Stimulated activated CD8-positive, alpha-beta memory T cell treated with anti-CD3 and anti-CD28 coated beads, Interleukin-4, amount 100 ng/mL, for 48 hours (primary cell): ENCODE results near the gene TANK.
"Not testable (repeated sequence)": the region's sequence is repeated elsewhere in the genome, so short reads cannot be mapped to it uniquely, and the experiment has no call there.

ENCODE experiments used
- DNase-seq: peaks from one replicate; pipeline ENCODE4 v3.0.0-alpha.2; 2020

TANK gene

DNA sequence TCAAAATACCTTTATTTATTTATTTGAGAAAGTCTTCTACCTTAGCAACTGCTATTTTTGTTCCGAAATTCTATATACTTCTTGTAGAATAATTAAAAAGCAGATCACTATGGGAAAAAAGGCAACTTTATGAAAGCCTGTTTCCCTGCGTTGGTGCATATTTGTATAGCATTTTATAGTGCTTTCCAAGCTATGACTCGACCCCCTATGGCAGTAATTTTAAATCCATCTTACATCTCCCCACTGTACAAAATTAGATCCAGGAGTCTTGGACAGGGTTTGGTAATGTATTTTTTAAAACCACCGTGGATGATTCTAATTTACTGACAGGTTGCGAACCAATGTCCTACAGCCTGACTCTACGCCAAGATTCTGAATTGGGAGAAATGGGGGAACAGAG is 10.1 kb downstream of the TANK start:
- no peak for DNase-seq

DNA sequence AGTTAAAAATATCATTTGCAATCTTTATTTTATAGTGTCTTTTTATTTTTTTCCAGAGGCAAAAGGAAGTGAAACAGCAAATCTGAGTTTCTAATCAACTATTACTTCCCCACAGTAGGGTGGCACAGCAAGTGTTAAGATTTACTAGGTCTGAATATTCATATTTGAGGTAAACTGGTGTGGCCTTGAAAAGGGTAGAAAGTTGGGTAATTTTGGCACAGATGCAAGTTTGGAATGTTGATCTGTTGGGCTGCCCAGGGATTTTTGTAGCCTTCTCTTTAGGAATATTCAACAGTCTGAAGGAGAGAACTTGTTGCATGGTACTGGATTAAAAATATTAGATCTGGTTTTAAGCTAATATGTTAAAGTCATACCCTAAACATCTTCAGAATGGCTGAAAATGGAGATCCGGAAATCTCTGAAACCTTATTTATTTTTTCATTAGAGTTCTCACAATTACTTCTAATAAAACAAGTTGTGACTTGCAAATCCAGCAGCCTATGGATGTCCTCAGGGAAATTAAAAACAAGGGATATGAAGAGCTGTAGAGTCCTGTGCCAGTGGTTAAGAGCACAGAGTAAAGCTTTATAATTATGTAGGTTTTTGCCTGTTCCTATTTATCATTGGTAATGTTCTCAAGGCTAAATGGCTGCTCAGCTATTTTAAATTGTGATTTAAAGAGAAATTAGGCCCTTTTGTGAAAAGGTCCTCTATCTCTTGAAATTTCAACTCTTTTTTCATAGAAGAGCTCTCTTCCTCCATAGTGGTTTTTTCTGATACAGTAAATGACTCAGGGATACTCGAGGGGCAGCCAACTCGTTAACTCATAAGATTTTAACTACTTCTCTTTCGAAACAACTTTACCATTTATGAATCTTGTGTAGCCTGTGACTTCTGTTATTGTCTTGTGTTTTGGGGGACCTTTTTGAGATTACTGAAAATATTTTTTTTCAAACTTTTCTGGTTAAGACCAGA is 11.0 kb downstream of the TANK start:
- DNase-seq, result no peak

DNA sequence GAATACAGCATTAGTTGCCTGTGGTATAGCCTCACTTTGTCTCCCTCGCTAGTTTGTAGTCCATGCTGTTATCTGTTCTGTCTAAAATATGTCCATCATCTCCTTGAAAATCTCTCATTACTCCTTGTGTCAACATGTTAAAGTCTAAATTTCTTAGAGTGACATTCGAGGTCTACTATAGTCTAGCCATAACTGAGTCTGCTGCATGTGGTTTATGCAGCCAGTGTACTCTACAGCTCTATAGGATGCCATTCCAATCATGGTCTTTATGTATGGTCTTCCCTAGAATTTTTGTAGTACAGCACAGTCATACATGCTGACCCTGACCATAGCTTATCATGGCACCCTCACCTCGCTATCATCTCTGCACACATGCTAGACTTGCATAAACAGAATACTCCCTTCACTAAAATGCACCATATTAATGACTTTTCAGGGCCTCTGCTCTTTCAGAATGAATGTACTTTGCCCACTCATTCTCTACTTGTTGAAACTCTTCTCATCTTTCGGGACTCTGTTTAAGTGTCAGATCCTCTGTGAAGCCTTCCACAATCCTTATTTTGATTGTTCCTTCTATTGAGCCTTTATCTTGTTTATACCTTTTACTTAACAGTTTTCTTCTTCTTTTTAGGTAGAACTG is 12.8 kb downstream of the TANK start:
- DNase-seq, result no peak

DNA sequence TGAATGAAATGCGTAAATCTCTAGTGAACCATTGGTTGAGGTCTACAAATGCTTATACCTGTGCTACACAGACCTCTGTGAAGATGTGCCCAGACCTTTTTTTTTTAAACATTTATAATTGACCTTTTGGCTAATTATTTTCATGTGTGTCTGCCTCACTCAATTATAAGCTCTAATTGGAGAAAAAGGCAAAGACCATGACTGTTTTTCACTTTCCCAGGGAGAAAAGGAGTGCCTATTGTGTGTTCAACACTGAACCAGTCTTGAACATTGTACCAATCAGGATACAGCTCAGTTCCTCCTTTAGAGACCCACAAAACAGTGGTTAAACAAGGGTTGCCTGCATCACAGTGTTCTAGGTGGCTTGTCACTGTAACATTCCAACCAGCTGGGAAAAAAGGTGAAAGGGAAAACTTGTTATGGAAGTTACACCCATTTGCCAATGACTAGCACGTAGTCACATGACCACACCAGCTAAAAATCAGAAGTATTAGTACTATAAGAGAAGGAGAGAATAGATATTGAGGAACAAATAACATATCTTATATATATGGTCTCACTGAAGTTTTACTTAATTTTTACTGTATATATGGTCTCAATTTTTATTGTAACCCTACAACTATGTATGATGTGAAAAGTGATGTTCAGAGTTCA is 13.4 kb downstream of the TANK start:
- no peak for DNase-seq

DNA sequence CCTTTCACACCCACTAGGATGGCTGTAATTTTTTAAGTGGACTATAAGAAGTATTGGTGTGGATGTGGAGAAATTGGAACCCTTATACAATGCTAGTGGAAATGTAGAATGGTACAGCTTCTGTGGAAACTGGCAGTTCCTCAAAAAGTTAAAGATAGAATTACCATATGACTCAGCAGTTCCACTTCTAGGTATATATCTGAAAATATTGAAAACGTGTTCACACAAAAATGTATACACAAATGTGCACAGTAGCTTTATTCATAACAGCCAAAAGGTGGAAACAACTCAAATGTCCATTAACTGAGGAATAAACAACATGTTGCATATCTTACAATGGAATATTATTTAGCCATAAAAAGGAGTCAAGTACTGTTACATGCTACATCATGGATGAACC is 17.7 kb downstream of the TANK start:
- no peak for DNase-seq

DNA sequence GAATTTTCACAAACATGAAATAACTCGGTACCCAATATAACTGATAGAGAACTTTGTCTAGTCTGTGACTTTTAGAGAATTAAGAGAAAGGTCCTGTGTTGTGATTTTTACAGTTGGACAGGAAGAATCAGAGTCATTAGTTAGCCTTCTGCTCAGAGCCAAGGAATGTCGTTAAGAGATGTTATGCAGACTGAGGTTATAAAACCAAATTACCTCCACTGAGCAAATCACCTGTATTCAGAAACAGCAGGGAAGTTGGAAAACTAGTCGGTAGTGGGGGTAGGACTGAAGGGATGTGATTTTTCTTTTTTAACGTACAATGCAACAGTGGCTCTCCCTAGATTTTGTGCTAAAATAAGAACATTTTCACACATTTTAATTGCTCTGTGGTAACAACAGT is 18.5 kb downstream of the TANK start:
- DNase-seq, result no peak

DNA sequence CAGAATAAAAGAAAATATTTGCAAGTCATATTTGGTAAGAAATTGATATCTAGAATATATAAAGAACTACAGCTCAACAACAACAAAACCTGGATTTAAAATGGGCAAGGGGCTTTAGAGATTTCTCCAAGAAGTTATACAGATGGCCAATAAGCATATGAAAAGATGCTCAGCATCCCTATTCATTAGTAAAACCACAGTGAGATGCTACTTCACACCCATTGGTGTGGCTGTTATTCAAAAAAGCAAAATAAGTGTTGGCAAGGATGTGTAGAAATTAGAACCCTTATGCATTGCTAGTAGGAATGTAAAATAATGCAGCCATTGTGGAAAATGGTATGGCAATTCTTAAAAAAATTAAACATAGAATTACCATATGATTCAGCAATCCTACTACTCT is 29.8 kb downstream of the TANK start:
- DNase-seq, result no peak

DNA sequence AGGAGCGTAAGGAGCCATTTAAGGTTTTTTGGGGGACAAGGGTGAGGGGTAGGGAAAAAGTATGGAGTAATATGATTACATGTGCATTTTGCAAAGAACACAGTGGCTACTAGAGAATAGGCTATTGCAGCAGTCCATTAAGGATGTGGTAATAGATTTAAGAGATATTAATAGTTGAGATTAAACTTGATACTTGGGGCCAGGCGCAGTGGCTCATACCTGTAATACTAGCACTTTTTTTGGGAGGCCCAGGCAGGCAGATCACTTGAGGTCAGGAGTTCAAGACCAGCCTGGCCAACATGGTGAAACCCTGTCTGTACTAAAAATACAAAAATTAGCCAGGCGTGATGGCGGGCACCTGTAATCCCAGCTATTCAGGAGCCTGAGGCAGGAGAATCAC is 35.4 kb downstream of the TANK start:
- DNase-seq, result not testable (repeated sequence)

DNA sequence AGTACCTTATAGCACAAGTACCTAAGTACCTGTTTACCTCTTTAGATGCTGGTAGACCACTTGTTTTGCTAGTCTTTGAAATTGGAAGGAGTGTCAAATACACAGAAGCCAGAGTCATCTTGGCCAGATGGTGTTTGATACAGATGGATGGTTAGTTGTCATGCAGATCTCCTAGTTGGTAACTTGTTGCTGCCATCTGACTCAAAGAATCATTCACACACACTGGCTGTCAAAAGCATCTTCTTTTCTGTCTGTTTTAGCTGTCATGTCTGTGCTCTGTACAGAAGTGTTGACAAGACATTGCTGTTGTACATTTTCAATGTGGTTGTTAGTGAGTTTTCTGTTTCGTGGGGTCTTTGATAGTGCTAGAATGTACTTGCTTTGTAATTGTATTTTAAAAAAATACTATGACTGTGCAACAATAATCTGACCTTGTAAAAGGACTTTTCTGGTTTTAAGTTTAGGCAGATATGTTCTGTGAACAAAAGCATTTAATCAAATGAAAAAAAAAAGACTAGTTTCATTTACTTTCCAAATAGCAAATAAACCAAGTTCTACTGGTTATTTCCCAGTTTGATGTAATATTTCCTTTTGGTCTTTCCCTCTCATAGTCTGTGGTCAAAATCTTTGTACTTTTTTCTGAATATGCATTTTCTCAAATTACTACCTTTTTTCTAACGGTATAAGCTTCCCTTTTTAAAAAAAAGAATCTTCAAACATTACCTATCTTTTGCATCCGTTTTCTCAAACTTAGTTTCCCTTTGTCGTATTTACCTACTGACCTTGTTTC is 39.9 kb downstream of the TANK start:
- DNase-seq, result no peak

DNA sequence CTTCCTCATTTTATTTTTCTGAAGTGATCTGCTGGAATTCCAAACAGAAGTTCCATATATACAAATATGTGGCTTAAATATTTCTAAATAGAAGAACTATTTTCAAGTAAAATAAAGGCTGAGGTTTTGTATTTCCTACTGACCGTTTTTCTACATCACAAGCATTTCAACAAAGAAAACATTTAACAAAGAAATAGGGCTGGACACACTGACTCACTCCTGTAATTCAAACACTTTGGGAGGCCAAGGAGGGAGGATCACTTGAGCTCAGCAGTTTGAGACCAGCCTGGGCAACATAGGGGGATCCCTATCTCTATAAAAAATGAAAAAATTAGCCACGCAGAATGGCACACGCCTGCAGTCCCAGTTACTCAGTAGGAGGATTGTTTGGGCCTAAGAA is 44.6 kb downstream of the TANK start:
- DNase-seq, result no peak

DNA sequence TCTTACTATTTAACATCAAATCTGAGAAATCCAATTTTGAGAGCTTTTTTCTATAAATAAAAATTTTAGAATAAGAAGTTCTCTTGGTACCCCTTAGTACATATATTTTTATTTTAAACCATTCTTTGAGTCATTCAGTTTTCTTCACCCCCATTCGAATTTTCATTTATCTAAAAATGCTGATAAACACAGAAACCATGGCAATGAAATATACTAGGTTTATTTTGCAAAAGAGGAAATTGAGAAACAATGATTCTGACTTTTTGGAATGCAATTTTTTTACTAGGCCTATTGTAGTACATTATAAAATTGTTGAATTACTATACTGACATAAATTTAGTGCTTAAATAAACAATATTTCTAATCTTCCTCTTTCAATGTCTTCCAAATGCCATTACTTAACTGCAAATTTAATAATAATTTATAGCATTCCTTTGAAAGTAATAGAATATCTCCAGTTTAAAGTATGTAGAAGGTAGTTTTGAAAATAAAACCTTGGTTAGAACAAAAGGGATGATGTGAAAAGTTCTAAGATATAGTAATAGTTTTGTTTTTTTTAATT is 46.3 kb downstream of the TANK start:
- DNase-seq, result no peak

DNA sequence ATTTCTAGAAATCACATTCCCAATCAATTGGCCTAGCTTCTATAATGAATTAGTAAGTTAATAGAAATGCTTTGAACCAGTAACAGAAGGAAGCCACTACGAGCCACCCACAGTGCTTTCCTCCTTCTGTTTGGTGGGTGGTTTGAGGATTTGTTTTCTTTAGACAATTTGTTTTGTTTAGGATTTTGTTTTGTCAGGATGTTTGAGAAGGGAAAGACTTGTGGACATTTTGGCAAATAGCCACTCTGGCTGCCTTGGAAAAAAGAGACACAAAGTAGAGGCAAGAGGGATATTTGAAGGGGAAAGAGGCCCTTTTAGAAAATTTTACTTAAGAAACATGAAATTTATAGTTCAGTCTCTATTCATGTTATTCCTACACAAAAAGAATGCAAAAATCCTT is 47.7 kb downstream of the TANK start:
- no peak for DNase-seq

DNA sequence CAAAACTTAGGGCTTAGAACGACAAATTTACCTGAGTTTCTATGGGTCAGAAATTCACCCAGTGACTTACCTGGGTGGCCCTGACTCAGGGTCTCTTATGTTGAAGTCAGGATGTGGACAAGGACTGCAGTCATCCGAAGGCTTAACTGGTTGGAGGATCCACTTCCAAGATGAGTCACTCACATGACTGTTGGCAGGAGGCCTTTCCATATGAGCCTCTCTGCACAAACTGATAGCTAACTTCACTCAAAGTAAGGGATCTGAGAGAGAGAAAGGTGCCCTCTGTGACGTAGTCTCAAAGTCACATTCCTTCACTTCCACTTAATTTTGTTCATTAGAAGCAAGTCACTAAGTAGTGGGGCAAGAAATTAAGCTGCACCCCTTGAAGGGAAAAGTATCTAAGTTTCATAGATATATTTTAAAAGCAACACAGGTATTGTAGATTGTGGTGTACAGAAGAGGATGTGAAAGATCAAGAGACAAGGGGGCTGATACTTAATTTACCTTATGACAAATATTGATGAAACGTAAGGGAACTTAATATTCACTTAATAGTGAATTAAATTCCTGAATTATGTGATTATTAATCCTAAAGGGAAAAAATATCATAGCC is 48.4 kb downstream of the TANK start:
- DNase-seq, result no peak

DNA sequence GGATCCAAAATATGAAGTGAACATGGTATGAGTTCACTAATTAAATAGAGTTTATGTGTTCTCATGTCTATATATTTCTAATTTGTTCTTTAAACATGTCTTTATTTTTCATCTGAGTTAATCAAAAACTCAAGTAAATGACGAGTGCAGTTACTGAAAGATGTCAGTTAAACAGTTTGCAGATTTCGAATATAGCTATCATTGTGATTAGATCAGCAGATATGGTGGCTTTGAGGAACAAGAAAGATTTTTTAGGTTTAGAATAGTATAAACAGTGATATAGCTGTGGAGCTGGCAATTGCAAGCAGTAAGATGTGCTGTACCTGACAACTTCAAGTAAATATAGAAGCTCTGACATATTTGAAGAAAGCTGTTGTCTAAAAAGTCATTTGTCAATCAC is 49.7 kb downstream of the TANK start:
- DNase-seq, result no peak

DNA sequence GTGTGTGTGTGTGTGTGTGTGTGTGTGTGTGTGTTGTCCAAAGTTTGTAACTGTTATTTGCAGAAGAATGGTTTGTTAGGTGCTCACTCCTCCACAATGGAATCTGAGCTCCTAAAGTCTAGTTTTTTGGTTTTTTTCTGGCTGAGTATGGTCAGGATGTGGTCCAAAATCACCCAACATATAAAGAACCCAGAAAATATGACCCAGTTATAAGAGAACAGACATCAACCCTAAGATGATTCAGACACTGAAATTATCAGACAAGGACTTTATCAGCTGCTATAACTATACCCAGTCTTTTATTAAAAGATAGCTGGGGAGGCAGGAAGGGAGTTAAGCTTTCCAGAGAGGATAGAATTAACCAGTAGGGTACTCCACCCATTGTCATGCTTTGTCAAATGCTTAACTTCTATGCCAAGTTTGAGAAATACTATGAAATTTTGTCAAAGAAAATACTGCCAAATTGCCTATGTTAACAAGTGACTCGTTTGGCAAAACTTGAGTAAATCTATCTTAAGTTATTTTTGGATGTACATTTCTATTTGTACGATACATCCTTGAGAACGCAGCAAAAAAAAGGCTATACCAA is 57.5 kb downstream of the TANK start:
- DNase-seq, result no peak

DNA sequence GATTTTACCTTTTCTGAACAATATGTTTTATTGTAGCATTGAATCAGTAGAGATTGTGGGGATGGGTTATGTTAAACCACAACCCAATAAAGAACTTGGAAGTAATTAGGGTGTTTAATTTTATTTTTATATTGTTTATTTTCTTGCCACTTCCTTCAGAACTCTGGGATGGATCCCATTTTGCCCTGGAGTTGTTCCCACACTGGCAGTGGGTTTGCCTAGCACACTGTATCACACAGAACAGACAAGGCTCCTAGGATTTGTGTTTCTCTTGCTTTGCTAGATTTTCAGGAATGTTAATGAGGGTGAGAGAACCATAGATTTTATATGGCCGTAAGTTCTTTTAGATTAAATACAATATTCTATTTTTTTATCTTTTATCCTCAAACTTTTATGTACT is 59.0 kb downstream of the TANK start:
- no peak for DNase-seq

DNA sequence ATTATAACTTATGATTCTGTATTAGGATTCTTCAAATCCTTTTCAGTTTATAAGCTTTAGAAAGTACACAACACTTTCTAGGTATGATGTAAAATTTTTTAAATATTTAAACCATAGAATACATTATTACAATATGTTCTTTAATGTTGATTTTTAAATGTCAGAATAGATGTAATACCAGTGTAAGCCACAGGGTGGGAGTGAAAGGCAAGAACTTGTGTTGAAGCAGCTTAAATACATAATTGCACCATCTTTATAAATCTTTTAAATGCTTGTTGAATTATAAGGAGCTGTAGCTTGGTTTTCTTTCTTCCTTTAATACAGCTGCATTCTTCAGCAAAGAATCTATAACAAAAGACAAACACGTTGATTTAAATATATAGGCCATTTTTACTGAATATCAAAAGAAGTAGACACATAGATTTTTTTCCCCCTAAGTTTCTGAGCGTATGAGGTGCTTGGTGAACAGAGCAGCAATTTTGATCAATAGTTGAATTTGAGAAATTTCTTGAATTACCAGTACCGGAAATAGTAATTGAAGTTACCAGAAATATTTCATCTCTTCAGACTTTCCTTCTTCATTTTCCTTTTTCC is 63.0 kb downstream of the TANK start:
- DNase-seq, result no peak

DNA sequence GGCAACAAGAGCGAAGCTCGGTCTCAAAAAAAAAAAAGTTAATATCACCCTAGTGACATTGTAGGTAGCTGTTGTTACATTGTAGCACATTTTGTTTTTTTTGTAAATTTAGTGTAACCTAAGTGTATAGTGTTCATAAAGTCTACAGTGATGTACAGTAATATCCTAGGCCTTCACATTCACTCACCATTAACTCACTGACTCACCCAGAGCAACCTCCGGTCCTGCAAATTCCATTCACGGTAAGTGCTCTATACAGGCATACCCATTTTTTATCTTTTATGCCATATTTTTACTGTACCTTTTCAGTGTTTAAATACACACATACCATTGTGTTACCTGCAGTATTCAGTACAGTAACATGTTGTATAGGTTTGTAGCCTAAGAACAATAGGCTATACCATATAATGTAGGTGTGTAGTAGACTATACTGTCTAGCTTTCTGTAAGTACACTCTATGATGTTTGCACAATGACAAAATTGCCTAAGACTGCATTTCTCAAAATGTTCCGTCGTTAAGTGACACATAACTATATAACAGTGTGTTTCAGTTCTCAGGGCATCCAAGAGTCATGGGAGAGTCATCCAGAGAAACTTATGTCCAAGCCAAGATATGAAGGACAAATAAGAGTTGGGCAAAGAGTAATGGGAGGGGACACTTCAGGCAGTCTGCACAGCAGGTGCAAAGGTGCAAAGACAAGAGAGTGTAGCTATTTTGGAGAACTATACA is 68.4 kb downstream of the TANK start:
- DNase-seq, result no peak

DNA sequence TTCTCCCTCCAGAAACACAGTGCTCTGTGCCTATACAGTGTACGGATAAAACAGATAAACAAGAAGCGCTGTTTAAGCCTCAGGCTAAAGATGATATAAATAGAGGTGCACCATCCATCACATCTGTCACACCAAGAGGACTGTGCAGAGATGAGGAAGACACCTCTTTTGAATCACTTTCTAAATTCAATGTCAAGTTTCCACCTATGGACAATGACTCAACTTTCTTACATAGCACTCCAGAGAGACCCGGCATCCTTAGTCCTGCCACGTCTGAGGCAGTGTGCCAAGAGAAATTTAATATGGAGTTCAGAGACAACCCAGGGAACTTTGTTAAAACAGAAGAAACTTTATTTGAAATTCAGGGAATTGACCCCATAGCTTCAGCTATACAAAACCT is 70.7 kb downstream of the TANK start:
- no peak for DNase-seq

DNA sequence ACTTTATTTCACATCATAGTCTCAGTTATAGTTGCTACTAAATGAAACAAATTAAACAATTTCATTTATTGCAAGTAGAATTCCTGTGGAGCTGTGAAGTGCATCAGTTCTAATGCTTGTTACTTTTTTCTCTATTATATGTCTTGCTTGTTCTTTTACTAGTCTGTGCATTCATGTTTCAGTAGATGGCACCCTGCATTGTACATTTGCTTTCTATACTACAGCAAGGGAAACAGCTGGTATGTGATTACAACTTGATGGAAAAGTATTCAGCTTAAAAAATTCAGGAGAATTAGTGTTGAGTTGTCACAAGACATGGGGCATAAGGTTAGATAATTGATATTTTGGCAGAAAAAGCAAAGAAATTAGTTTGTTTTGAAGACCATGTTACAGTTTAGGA is 72.3 kb downstream of the TANK start:
- no peak for DNase-seq
